ENCODE measurements around the gene SSTR4.
A peak's percentile ranks its signal among the peaks of the same experiment; 100 is the strongest.

Gene SSTR4

GRCh38 chr20:23021541-23021940 lies 13.6 kb upstream of the SSTR4 start:
- 75% methylated on average over 1 of the region's 1 CpG for WGBS
- H2BK120ac ChIP-seq (ENCODE audit: low read depth, low read length): no peak overlapping the region

GRCh38 chr20:23021951-23022350 lies 13.2 kb upstream of the SSTR4 start:
- WGBS: 81% methylated on average over 4 of the region's 5 CpGs
- no peak overlapping the region for H3K9ac ChIP-seq (ENCODE audit: low read length)
- peak; percentile 14 for DNase-seq

More at GRCh38 chr20:23021541-23021940, 13.6 kb upstream of the SSTR4 start:
- no peak overlapping the region for H3K9ac ChIP-seq (ENCODE audit: low read length)
- H3K27me3 ChIP-seq (ENCODE audit: control insufficient read depth in 1 of 2, insufficient read depth in 1 of 2, low read length in 2 of 2): peaks cover 5 to 6% of the 10 kb centered on the region in 2 experiments
- H3K14ac ChIP-seq (ENCODE audit: low read length in 2 of 2): no peak overlapping the region
- no peak overlapping the region for H3K23ac ChIP-seq (ENCODE audit: low read length in 2 of 2)
- H3K79me1 ChIP-seq (replicated peaks; ENCODE audit: low read length, poor library complexity, severe bottlenecking): no peaks in the 10 kb centered on the region
- H4K8ac ChIP-seq (ENCODE audit: low read length): no peak overlapping the region
- H3K4me3 ChIP-seq (ENCODE audit: insufficient read depth in 1 of 2, low read depth in 1 of 2, low read length in 2 of 2): no peak overlapping the region
- no peak overlapping the region for H2AK5ac ChIP-seq (ENCODE audit: low read length, severe bottlenecking)
- H3K4me2 ChIP-seq (ENCODE audit: low read length, poor library complexity, severe bottlenecking): no peak overlapping the region
- H2BK15ac ChIP-seq (ENCODE audit: low read depth, poor library complexity, severe bottlenecking): no peak overlapping the region
- no peak overlapping the region for H2BK12ac ChIP-seq (ENCODE audit: low read length in 2 of 2)
- no peak for DNase-seq
- H2BK5ac ChIP-seq (ENCODE audit: low read depth, low read length, poor library complexity, severe bottlenecking): no peak overlapping the region
- no peaks in the 10 kb centered on the region for H3K9me3 ChIP-seq (ENCODE audit: control insufficient read depth, low read length)
- no peak overlapping the region for H2AFZ ChIP-seq (ENCODE audit: low read depth, low read length)
- no peak overlapping the region for H4K91ac ChIP-seq (ENCODE audit: low read length)
- H3K36me3 ChIP-seq (ENCODE audit: control insufficient read depth in 1 of 2, insufficient read depth in 2 of 2, low read depth in 1 of 2, low read length in 2 of 2): no peaks in the 10 kb centered on the region
- no peak overlapping the region for H3K18ac ChIP-seq (ENCODE audit: low read depth in 1 of 2, low read length in 2 of 2)
- H3K4me1 ChIP-seq (ENCODE audit: control insufficient read depth, insufficient read depth, low read depth, low read length): no peaks in the 10 kb centered on the region
- no peak overlapping the region for H3K4ac ChIP-seq (ENCODE audit: low read depth in 1 of 2, low read length in 2 of 2)
- no peak overlapping the region for H3K27ac ChIP-seq (ENCODE audit: low read length, poor library complexity, severe bottlenecking)

GRCh38 chr20:23022849-23023248 lies 12.3 kb upstream of the SSTR4 start:
- H4K91ac ChIP-seq (ENCODE audit: low read length): no peak overlapping the region
- WGBS: 96% methylated on average over 3 of the region's 4 CpGs
- no peak overlapping the region for H2BK12ac ChIP-seq (ENCODE audit: low read length in 2 of 2)

More at GRCh38 chr20:23021951-23022350, 13.2 kb upstream of the SSTR4 start:
- H2BK12ac ChIP-seq (ENCODE audit: low read length in 2 of 2): no peak overlapping the region
- H3K4me1 ChIP-seq (ENCODE audit: control insufficient read depth, insufficient read depth, low read depth, low read length): no peaks in the 10 kb centered on the region
- no peak overlapping the region for H4K91ac ChIP-seq (ENCODE audit: low read length)
- no peak overlapping the region for H2BK15ac ChIP-seq (ENCODE audit: low read depth, poor library complexity, severe bottlenecking)
- no peak overlapping the region for H3K4me3 ChIP-seq (ENCODE audit: insufficient read depth in 1 of 2, low read depth in 1 of 2, low read length in 2 of 2)
- no peaks in the 10 kb centered on the region for H3K36me3 ChIP-seq (ENCODE audit: control insufficient read depth in 1 of 2, insufficient read depth in 2 of 2, low read depth in 1 of 2, low read length in 2 of 2)
- H3K4me2 ChIP-seq (ENCODE audit: low read length, poor library complexity, severe bottlenecking): no peak overlapping the region
- H2BK120ac ChIP-seq (ENCODE audit: low read depth, low read length): no peak overlapping the region
- H2BK5ac ChIP-seq (ENCODE audit: low read depth, low read length, poor library complexity, severe bottlenecking): no peak overlapping the region
- no peak overlapping the region for H3K27ac ChIP-seq (ENCODE audit: low read length, poor library complexity, severe bottlenecking)
- no peak overlapping the region for H2AK5ac ChIP-seq (ENCODE audit: low read length, severe bottlenecking)
- peaks cover 7 to 8% of the 10 kb centered on the region in 2 experiments for H3K27me3 ChIP-seq (ENCODE audit: control insufficient read depth in 1 of 2, insufficient read depth in 1 of 2, low read length in 2 of 2)
- no peaks in the 10 kb centered on the region for H3K9me3 ChIP-seq (ENCODE audit: control insufficient read depth, low read length)
- H2AFZ ChIP-seq (ENCODE audit: low read depth, low read length): no peak overlapping the region
- no peak overlapping the region for H3K4ac ChIP-seq (ENCODE audit: low read depth in 1 of 2, low read length in 2 of 2)
- H3K79me1 ChIP-seq (replicated peaks; ENCODE audit: low read length, poor library complexity, severe bottlenecking): no peaks in the 10 kb centered on the region
- H3K23ac ChIP-seq (ENCODE audit: low read length in 2 of 2): no peak overlapping the region
- H3K14ac ChIP-seq (ENCODE audit: low read length in 2 of 2): no peak overlapping the region
- H4K8ac ChIP-seq (ENCODE audit: low read length): no peak overlapping the region
- no peak overlapping the region for H3K18ac ChIP-seq (ENCODE audit: low read depth in 1 of 2, low read length in 2 of 2)

GRCh38 chr20:23023621-23024177 lies 11.4 kb upstream of the SSTR4 start:
- Histone ChIP-seq H2BK5ac (ENCODE audit: low read depth, low read length, poor library complexity, severe bottlenecking) (no peak overlapping the region), H3K4me2 (ENCODE audit: low read length, poor library complexity, severe bottlenecking) (no peak overlapping the region), H3K79me1 (replicated peaks; ENCODE audit: low read length, poor library complexity, severe bottlenecking) (no peaks in the 10 kb centered on the region), H2BK12ac (ENCODE audit: low read length in 2 of 2) (no peak overlapping the region), H3K4me3 (ENCODE audit: insufficient read depth in 1 of 2, low read depth in 1 of 2, low read length in 2 of 2) (no peak overlapping the region), H3K18ac (ENCODE audit: low read depth in 1 of 2, low read length in 2 of 2) (no peak overlapping the region), H4K8ac (ENCODE audit: low read length) (no peak overlapping the region), H2AK5ac (ENCODE audit: low read length, severe bottlenecking) (no peak overlapping the region), H4K91ac (ENCODE audit: low read length) (no peak overlapping the region), H3K36me3 (ENCODE audit: control insufficient read depth in 1 of 2, insufficient read depth in 2 of 2, low read depth in 1 of 2, low read length in 2 of 2) (no peaks in the 10 kb centered on the region), H2BK15ac (ENCODE audit: low read depth, poor library complexity, severe bottlenecking) (no peak overlapping the region), H3K9ac (ENCODE audit: low read length) (no peak overlapping the region), H3K9me3 (ENCODE audit: control insufficient read depth, low read length) (no peaks in the 10 kb centered on the region), H2AFZ (ENCODE audit: low read depth, low read length) (no peak overlapping the region), H3K4me1 (ENCODE audit: control insufficient read depth, insufficient read depth, low read depth, low read length) (no peaks in the 10 kb centered on the region), H3K27me3 (ENCODE audit: control insufficient read depth in 1 of 2, insufficient read depth in 1 of 2, low read length in 2 of 2) (peaks cover 15 to 22% of the 10 kb centered on the region in 2 experiments), H3K27ac (ENCODE audit: low read length, poor library complexity, severe bottlenecking) (no peak overlapping the region), H3K14ac (ENCODE audit: low read length in 2 of 2) (no peak overlapping the region), H3K4ac (ENCODE audit: low read depth in 1 of 2, low read length in 2 of 2) (no peak overlapping the region), H2BK120ac (ENCODE audit: low read depth, low read length) (no peak overlapping the region), H3K23ac (ENCODE audit: low read length in 2 of 2) (no peak overlapping the region)
- DNase-seq: no peak
- 91% methylated on average over 10 of the region's 10 CpGs for WGBS

More at GRCh38 chr20:23022849-23023248, 12.3 kb upstream of the SSTR4 start:
- Histone ChIP-seq H2AK5ac (ENCODE audit: low read length, severe bottlenecking) (no peak overlapping the region), H3K23ac (ENCODE audit: low read length in 2 of 2) (no peak overlapping the region), H3K14ac (ENCODE audit: low read length in 2 of 2) (no peak overlapping the region), H3K18ac (ENCODE audit: low read depth in 1 of 2, low read length in 2 of 2) (no peak overlapping the region), H3K4me2 (ENCODE audit: low read length, poor library complexity, severe bottlenecking) (no peak overlapping the region), H2AFZ (ENCODE audit: low read depth, low read length) (no peak overlapping the region), H4K8ac (ENCODE audit: low read length) (no peak overlapping the region), H2BK15ac (ENCODE audit: low read depth, poor library complexity, severe bottlenecking) (no peak overlapping the region), H2BK5ac (ENCODE audit: low read depth, low read length, poor library complexity, severe bottlenecking) (no peak overlapping the region), H3K9ac (ENCODE audit: low read length) (no peak overlapping the region), H3K4me1 (ENCODE audit: control insufficient read depth, insufficient read depth, low read depth, low read length) (no peaks in the 10 kb centered on the region), H3K27ac (ENCODE audit: low read length, poor library complexity, severe bottlenecking) (no peak overlapping the region), H3K36me3 (ENCODE audit: control insufficient read depth in 1 of 2, insufficient read depth in 2 of 2, low read depth in 1 of 2, low read length in 2 of 2) (no peaks in the 10 kb centered on the region), H3K4me3 (ENCODE audit: insufficient read depth in 1 of 2, low read depth in 1 of 2, low read length in 2 of 2) (no peak overlapping the region), H3K9me3 (ENCODE audit: control insufficient read depth, low read length) (no peaks in the 10 kb centered on the region), H3K4ac (ENCODE audit: low read depth in 1 of 2, low read length in 2 of 2) (no peak overlapping the region), H3K79me1 (replicated peaks; ENCODE audit: low read length, poor library complexity, severe bottlenecking) (no peaks in the 10 kb centered on the region), H2BK120ac (ENCODE audit: low read depth, low read length) (no peak overlapping the region), H3K27me3 (ENCODE audit: control insufficient read depth in 1 of 2, insufficient read depth in 1 of 2, low read length in 2 of 2) (peaks cover 15 to 17% of the 10 kb centered on the region in 2 experiments)
- DNase-seq: no peak

Data from mesenchymal stem cell (in vitro differentiated cells and primary cell).